Measurements from ENCODE around the gene SLC29A4. TPM values are rescaled to one million over a fixed set of nuclear protein-coding genes. Genes with fewer than 3 reads are reported as not detected.
"Not testable (repeated sequence)": the region's sequence is repeated elsewhere in the genome, so short reads cannot be mapped to it uniquely, and the experiment has no call there.

Gene SLC29A4
- total RNA-seq, 2 experiments from 2014 or later, result 0.39 to 1.1 TPM

- H3K4me1 Mint-ChIP-seq (ENCODE audit: low read depth), result no peaks in the 10 kb centered on the region
- ATAC-seq (ENCODE audit: poor library complexity), result no peak
- POLR2A ChIA-PET, result no interaction called here
These were observed 4.0 kb upstream of the SLC29A4 start for GRCh38 chr7:5278766-5279165.

GRCh38 chr7:5279734-5280133 lies 3.0 kb upstream of the SLC29A4 start:
- no peak for ATAC-seq (ENCODE audit: poor library complexity)
- Histone ChIP-seq H3K27ac (ENCODE audit: low read depth in 1 of 2, low read length in 2 of 2) (no peak overlapping the region), H3K4me1 (ENCODE audit: insufficient read depth, low read length) (peaks cover 7% of the 10 kb centered on the region), H3K27me3 (ENCODE audit: control insufficient read depth in 1 of 2, insufficient read depth in 2 of 2, low read length in 2 of 2) (peaks cover 6 to 8% of the 10 kb centered on the region in 2 experiments), H3K9me3 (ENCODE audit: control insufficient read depth in 1 of 2, insufficient read depth in 1 of 2, low read length in 2 of 2) (peaks cover 0 to 16% of the 10 kb centered on the region in 2 experiments), H3K36me3 (ENCODE audit: insufficient read depth, low read length) (no peaks in the 10 kb centered on the region), H3K4me3 (ENCODE audit: low read length) (no peak overlapping the region)
- Mint-ChIP-seq H3K36me3 (ENCODE audit: low read depth) (no peaks in the 10 kb centered on the region), H3K9me3 (no peaks in the 10 kb centered on the region), H3K27ac (no peak overlapping the region), H3K4me3 (no peak overlapping the region), H3K27me3 (peaks cover 18% of the 10 kb centered on the region), H3K4me1 (ENCODE audit: low read depth) (no peaks in the 10 kb centered on the region)
- POLR2A ChIA-PET, result no interaction called here
- intact Hi-C loops (cut with DNase I, micrococcal nuclease), result no loop called here
- CTCF ChIA-PET, result no interaction called here
- TF ChIP-seq, protein P1, sequence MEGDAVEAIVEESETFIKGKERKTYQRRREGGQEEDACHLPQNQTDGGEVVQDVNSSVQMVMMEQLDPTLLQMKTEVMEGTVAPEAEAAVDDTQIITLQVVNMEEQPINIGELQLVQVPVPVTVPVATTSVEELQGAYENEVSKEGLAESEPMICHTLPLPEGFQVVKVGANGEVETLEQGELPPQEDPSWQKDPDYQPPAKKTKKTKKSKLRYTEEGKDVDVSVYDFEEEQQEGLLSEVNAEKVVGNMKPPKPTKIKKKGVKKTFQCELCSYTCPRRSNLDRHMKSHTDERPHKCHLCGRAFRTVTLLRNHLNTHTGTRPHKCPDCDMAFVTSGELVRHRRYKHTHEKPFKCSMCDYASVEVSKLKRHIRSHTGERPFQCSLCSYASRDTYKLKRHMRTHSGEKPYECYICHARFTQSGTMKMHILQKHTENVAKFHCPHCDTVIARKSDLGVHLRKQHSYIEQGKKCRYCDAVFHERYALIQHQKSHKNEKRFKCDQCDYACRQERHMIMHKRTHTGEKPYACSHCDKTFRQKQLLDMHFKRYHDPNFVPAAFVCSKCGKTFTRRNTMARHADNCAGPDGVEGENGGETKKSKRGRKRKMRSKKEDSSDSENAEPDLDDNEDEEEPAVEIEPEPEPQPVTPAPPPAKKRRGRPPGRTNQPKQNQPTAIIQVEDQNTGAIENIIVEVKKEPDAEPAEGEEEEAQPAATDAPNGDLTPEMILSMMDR (IDR thresholded peaks at IDR 0.05), result no peak
- no peak for DNase-seq

More at GRCh38 chr7:5278766-5279165, 4.0 kb upstream of the SLC29A4 start:
- intact Hi-C loops (cut with DNase I, micrococcal nuclease), result no loop called here
- Histone ChIP-seq H3K36me3 (ENCODE audit: insufficient read depth, low read length) (no peaks in the 10 kb centered on the region), H3K4me1 (ENCODE audit: insufficient read depth, low read length) (peaks cover 6% of the 10 kb centered on the region), H3K9me3 (ENCODE audit: control insufficient read depth in 1 of 2, insufficient read depth in 1 of 2, low read length in 2 of 2) (peaks cover 0 to 17% of the 10 kb centered on the region in 2 experiments), H3K4me3 (ENCODE audit: low read length) (no peak overlapping the region), H3K27ac (ENCODE audit: low read depth in 1 of 2, low read length in 2 of 2) (no peak overlapping the region), H3K27me3 (ENCODE audit: control insufficient read depth in 1 of 2, insufficient read depth in 2 of 2, low read length in 2 of 2) (peaks cover 0 to 8% of the 10 kb centered on the region in 2 experiments)
- TF ChIP-seq, protein P1 (IDR thresholded peaks at IDR 0.05), result no peak
- no peaks in the 10 kb centered on the region for H3K36me3 Mint-ChIP-seq (ENCODE audit: low read depth)
- no peak overlapping the region for H3K27ac Mint-ChIP-seq
- CTCF ChIA-PET, result no interaction called here
- no peaks in the 10 kb centered on the region for H3K9me3 Mint-ChIP-seq
- peaks cover 12% of the 10 kb centered on the region for H3K27me3 Mint-ChIP-seq
- H3K4me3 Mint-ChIP-seq, result no peak overlapping the region
- DNase-seq, result no peak

- peaks cover 29% of the 10 kb centered on the region for H3K27me3 Mint-ChIP-seq
- H3K27ac ChIP-seq (ENCODE audit: low read depth in 1 of 2, low read length in 2 of 2); POLR2A ChIA-PET; H3K27me3 ChIP-seq (ENCODE audit: control insufficient read depth in 1 of 2, insufficient read depth in 2 of 2, low read length in 2 of 2); H3K4me1 Mint-ChIP-seq (ENCODE audit: low read depth); H3K27ac Mint-ChIP-seq; H3K4me3 Mint-ChIP-seq; DNase-seq; H3K36me3 Mint-ChIP-seq (ENCODE audit: low read depth); H3K36me3 ChIP-seq (ENCODE audit: insufficient read depth, low read length); CTCF ChIA-PET; H3K4me3 ChIP-seq (ENCODE audit: low read length); intact Hi-C loops (cut with DNase I, micrococcal nuclease); ATAC-seq (ENCODE audit: poor library complexity); H3K4me1 ChIP-seq (ENCODE audit: insufficient read depth, low read length); H3K9me3 ChIP-seq (ENCODE audit: control insufficient read depth in 1 of 2, insufficient read depth in 1 of 2, low read length in 2 of 2); H3K9me3 Mint-ChIP-seq: not testable (repeated sequence)
These were observed 894 bp upstream of the SLC29A4 start for GRCh38 chr7:5281598-5282500.
